ENCODE results near the gene HGD. TPM values are rescaled to one million over a fixed set of nuclear protein-coding genes. Genes with fewer than 3 reads are reported as not detected.

The HGD gene

Small RNAs within 50 kb of the gene (small RNA-seq; reads per million reads assigned to genes)
- gene MTCO1P29 (ENCODE audit: low read depth) (not detected), gene MTCO2P29 (ENCODE audit: low read depth) (not detected)

All from mesenchymal stem cell (in vitro differentiated cells and primary cell).